CD14-positive monocyte (primary cell): Measurements from ENCODE around the gene RASGRP3. TPM values are rescaled to one million over a fixed set of nuclear protein-coding genes. Genes with fewer than 3 reads are reported as not detected.

Experiments
- DNase-seq, 3 donors: peaks; one replicate each; pipeline ENCODE4 v3.0.0-alpha.2; 2011 to 2022
- H2AFZ ChIP-seq: 2 replicates; pipeline ENCODE4 v1.6.0; 2012; ENCODE audit warnings: mild to moderate bottlenecking, low read depth, low read length, inconsistent platforms; ENCODE audit not compliant: insufficient read depth, poor library complexity, severe bottlenecking
- H3K27ac ChIP-seq, 2 donors: 1 replicate in 1 of 2; 2 replicates in 1 of 2; pipeline ENCODE4 v1.5.1; 2012 to 2013; ENCODE audit warnings: low read length in 2 of 2, control low read depth in 1 of 2, inconsistent platforms in 1 of 2, low read depth in 1 of 2, mild to moderate bottlenecking in 1 of 2
- H3K27me3 ChIP-seq, 2 donors: one replicate each; pipeline versions ENCODE4 v1.6.0 to v1.6.1; 2011 to 2013; ENCODE audit warnings: low read length in 2 of 2; ENCODE audit not compliant: control insufficient read depth in 2 of 2, insufficient read depth in 2 of 2
- H3K36me3 ChIP-seq, 2 donors: replicated peaks in 1 of 2; 1 replicate in 1 of 2; 2 replicates in 1 of 2; pipeline versions ENCODE4 v1.5.1 to v1.6.1; 2012 to 2013; ENCODE audit warnings: low read length in 2 of 2, control low read depth in 1 of 2, inconsistent platforms in 1 of 2, mild to moderate bottlenecking in 1 of 2; ENCODE audit not compliant: insufficient read depth in 2 of 2, control insufficient read depth in 1 of 2
- H3K4me1 ChIP-seq, 2 donors: 1 replicate in 1 of 2; 2 replicates in 1 of 2; pipeline versions ENCODE4 v1.5.1 to v1.6.1; 2012 to 2013; ENCODE audit warnings: low read length in 2 of 2, control low read depth in 1 of 2, inconsistent platforms in 1 of 2, mild to moderate bottlenecking in 1 of 2, moderate library complexity in 1 of 2; ENCODE audit not compliant: insufficient read depth in 2 of 2, control insufficient read depth in 1 of 2
- H3K4me2 ChIP-seq: replicated peaks from 2 replicates; pipeline ENCODE3; 2012; ENCODE audit warnings: low read length, moderate library complexity, mild to moderate bottlenecking; ENCODE audit not compliant: poor library complexity, severe bottlenecking; ENCODE audit errors: extremely low read depth
- H3K4me3 ChIP-seq, 3 experiments: fragments of 200-600 bp in 1 of 3; sonication (generic) in 1 of 3; replicated peaks in 1 of 3; 1 replicate in 2 of 3; 2 replicates in 1 of 3; pipeline ENCODE4 v1.5.1; 2011 to 2013; ENCODE audit warnings: low read length in 3 of 3, mild to moderate bottlenecking in 3 of 3, control low read depth in 2 of 3, low read depth in 2 of 3, inconsistent platforms in 1 of 3, moderate library complexity in 1 of 3
- H3K79me2 ChIP-seq: 2 replicates; pipeline ENCODE4 v1.6.0; 2012; ENCODE audit warnings: mild to moderate bottlenecking, control low read depth, inconsistent platforms, low read length, moderate library complexity; ENCODE audit not compliant: insufficient read depth
- H3K9ac ChIP-seq: 2 replicates; pipeline ENCODE4 v1.6.0; 2017; ENCODE audit warnings: low read length, mild to moderate bottlenecking; ENCODE audit not compliant: insufficient read depth, poor library complexity, severe bottlenecking
- H3K9me3 ChIP-seq, 2 donors: replicated peaks in 1 of 2; 1 replicate in 1 of 2; 2 replicates in 1 of 2; pipeline versions ENCODE4 v1.5.1 to v1.6.1; 2012 to 2013; ENCODE audit warnings: low read length in 2 of 2, control low read depth in 1 of 2; ENCODE audit not compliant: control insufficient read depth in 1 of 2, insufficient read depth in 1 of 2
- H4K20me1 ChIP-seq: 2 replicates; pipeline ENCODE4 v1.6.0; 2012; ENCODE audit warnings: mild to moderate bottlenecking, low read length, control low read depth, moderate library complexity; ENCODE audit not compliant: insufficient read depth
- H3K27ac Mint-ChIP-seq, 7 donors: one replicate each; pipeline ENCODE4 v1.8.0; 2020; ENCODE audit warnings: mild to moderate bottlenecking in 7 of 7, mixed read lengths in 7 of 7, moderate library complexity in 6 of 7, inconsistent platforms in 2 of 7
- H3K27me3 Mint-ChIP-seq, 3 donors: one replicate each; pipeline ENCODE4 v1.8.0; 2021 to 2022; ENCODE audit warnings: low read depth in 3 of 3, mild to moderate bottlenecking in 3 of 3, mixed read lengths in 3 of 3, moderate library complexity in 3 of 3, inconsistent platforms in 1 of 3
- H3K36me3 Mint-ChIP-seq, 2 donors: one replicate each; pipeline ENCODE4 v1.8.0; 2020; ENCODE audit warnings: mixed read lengths in 2 of 2, inconsistent platforms in 1 of 2, mild to moderate bottlenecking in 1 of 2
- H3K4me1 Mint-ChIP-seq: one replicate; pipeline ENCODE4 v1.8.0; 2020; ENCODE audit warnings: mild to moderate bottlenecking, mixed read lengths
- H3K4me3 Mint-ChIP-seq, 2 donors: one replicate each; pipeline ENCODE4 v1.8.0; 2020; ENCODE audit warnings: mild to moderate bottlenecking in 2 of 2, mixed read lengths in 2 of 2, moderate library complexity in 1 of 2
- H3K9me3 Mint-ChIP-seq, 7 donors: one replicate each; pipeline ENCODE4 v1.8.0; 2020 to 2022; ENCODE audit warnings: mixed read lengths in 7 of 7, mild to moderate bottlenecking in 6 of 7, moderate library complexity in 6 of 7, inconsistent platforms in 2 of 7
- CTCF ChIP-seq: fragments of 200-600 bp; IDR thresholded peaks from one replicate; pipeline ENCODE4 v1.8.0; 2022; ENCODE audit warnings: antibody characterized with exemption, mild to moderate bottlenecking
- WGBS: methylation state at CpG from one replicate; pipeline ENCODE4 v1.1.5; 2013; ENCODE audit warnings: missing lambda C conversion rate; ENCODE audit not compliant: insufficient coverage; 5-methylcytosine and 5-hydroxymethylcytosine counted together
- intact Hi-C, 2 donors: fragments of 100-400 bp; cut with micrococcal nuclease; formaldehyde crosslinking; loops; one replicate each; pipeline versions ENCODE4 v1.15.0 to v1.15.1; 2023
- polyA plus RNA-seq, 3 donors: library from polyadenylated mRNA; depleted of rRNA in 1 of 3; unstranded in 2 of 3; stranded (reverse) in 1 of 3; fragments of 300-500 nt in 2 of 3; fragments of >200 nt in 1 of 3; fragmentation: Illumina TruSeq in 2 of 3; gene quantifications; 1 replicate in 2 of 3; 2 replicates in 1 of 3; pipeline ENCODE4 v1.2.3, GENCODE V29; 2012 to 2021

The RASGRP3 gene
- polyA plus RNA-seq, 3 donors: 0.62 to 0.89 (median 0.84) TPM

GRCh38 chr2:33597026-33597425 is 120.6 kb downstream of the RASGRP3 start:
- peaks cover 5% of the 10 kb centered on the region for H4K20me1 ChIP-seq
- Mint-ChIP-seq H3K27me3 (peaks cover 0 to 2% (median 2%) of the 10 kb centered on the region in 3 donors), H3K4me1 (peaks cover 20% of the 10 kb centered on the region), H3K9me3 (no peaks in the 10 kb centered on the region), H3K36me3 (peaks cover 29 to 31% of the 10 kb centered on the region in 2 donors), H3K27ac (no peak overlapping the region), H3K4me3 (no peak overlapping the region)
- no peaks in the 10 kb centered on the region for H3K9me3 ChIP-seq
- H3K4me1 ChIP-seq: peaks cover 14 to 26% of the 10 kb centered on the region in 2 donors
- H3K4me2 ChIP-seq: no peak overlapping the region
- no peak overlapping the region for H3K9ac ChIP-seq
- H3K27ac ChIP-seq: no peak overlapping the region
- H3K36me3 ChIP-seq: peaks cover 21 to 32% of the 10 kb centered on the region in 2 donors
- WGBS: no CpG with 5 or more reads among the region's 3 CpGs
- TF ChIP-seq CTCF: no peak
- no peaks in the 10 kb centered on the region for H3K27me3 ChIP-seq
- H2AFZ ChIP-seq: no peak overlapping the region
- no peak overlapping the region for H3K4me3 ChIP-seq
- DNase-seq: no peak
- peaks cover 36% of the 10 kb centered on the region for H3K79me2 ChIP-seq
- intact Hi-C loops: loop anchor here (5.0 kb wide), 3 partner anchors 120 to 1585 kb away; partner anchors contain the start of genes MEMO1 (in 1 of the 2), RASGRP3 (in 1 of the 2) and TTC27 (in 1 of the 2)

GRCh38 chr2:33598561-33599174 is 122.2 kb downstream of the RASGRP3 start:
- Histone ChIP-seq H3K79me2 (peaks cover 36% of the 10 kb centered on the region), H3K27ac (peak overlapping the region; percentile 67 to 88), H3K4me3 (peak overlapping the region; percentile 90 to 93 (median 92)), H2AFZ (peak overlapping the region; percentile 98), H3K36me3 (peaks cover 9 to 16% of the 10 kb centered on the region in 2 donors), H3K27me3 (no peaks in the 10 kb centered on the region), H3K4me1 (peaks cover 14 to 26% of the 10 kb centered on the region in 2 donors), H3K9me3 (no peaks in the 10 kb centered on the region), H3K4me2 (peak overlapping the region; percentile 96), H3K9ac (peak overlapping the region; percentile 77), H4K20me1 (peaks cover 5% of the 10 kb centered on the region)
- TF ChIP-seq CTCF: no peak
- whole genome bisulfite sequencing: 0% methylated on average over 23 of the region's 23 CpGs
- peaks cover 0 to 7% (median 2%) of the 10 kb centered on the region in 3 donors for H3K27me3 Mint-ChIP-seq
- H3K4me1 Mint-ChIP-seq: peaks cover 20% of the 10 kb centered on the region
- H3K36me3 Mint-ChIP-seq: peaks cover 14% of the 10 kb centered on the region in 2 donors
- peak; percentile 18 to 56 (median 23) for DNase-seq
- peak overlapping the region; percentile 97 to 100 for H3K4me3 Mint-ChIP-seq
- peak overlapping the region; percentile 88 to 95 (median 92) for H3K27ac Mint-ChIP-seq
- H3K9me3 Mint-ChIP-seq: no peaks in the 10 kb centered on the region
- intact Hi-C loops: loop anchor here (5.0 kb wide), 3 partner anchors 121 to 1586 kb away; partner anchors contain the start of genes MEMO1 (in 1 of the 2), RASGRP3 (in 1 of the 2) and TTC27 (in 1 of the 2)
